A673 (cell line): ENCODE measurements around the gene DNAAF6. TPM values are rescaled to one million over a fixed set of nuclear protein-coding genes. Genes with fewer than 3 reads are reported as not detected.

Source experiments
- BruUV-seq: library from RNA; stranded (reverse); fragments of 400-500 nt; replicated peaks from 2 replicates; lab custom pipeline; 2021; lab: Mats Ljungman, UMichigan
- CTCF ChIA-PET: fragments of 300-600 bp; sonication (Branson Sonifier 250); formaldehyde crosslinking; loops from one replicate; lab custom pipeline; 2022; ENCODE audit warnings: antibody characterized with exemption; lab: Charles Lee
- POLR2A ChIA-PET: fragments of 300-600 bp; sonication (Branson Sonifier 250); formaldehyde crosslinking; loops from one replicate; lab custom pipeline; 2022; ENCODE audit warnings: antibody characterized with exemption; ENCODE audit not compliant: low non-redundant PET; lab: Charles Lee
- DNase-seq: peaks from one replicate; pipeline ENCODE4 v3.0.0-alpha.2; 2015; ENCODE audit warnings: low spot score
- H3K27ac ChIP-seq: fragments of 200-600 bp; sonication (generic); 2 replicates; pipeline ENCODE4 v1.5.1; 2016; ENCODE audit warnings: mixed run types, low read depth, mild to moderate bottlenecking, mixed read lengths, antibody characterized with exemption, low read length; ENCODE audit not compliant: poor library complexity, severe bottlenecking
- H3K27me3 ChIP-seq: fragments of 200-600 bp; sonication (generic); replicated peaks from 2 replicates; pipeline ENCODE4 v1.6.1; 2017; ENCODE audit warnings: mixed run types, low read depth, mild to moderate bottlenecking, mixed read lengths, antibody characterized with exemption, low read length; ENCODE audit not compliant: insufficient read depth, poor library complexity
- H3K36me3 ChIP-seq: fragments of 200-600 bp; sonication (generic); 2 replicates; pipeline ENCODE4 v1.6.1; 2016; ENCODE audit warnings: mixed run types, mild to moderate bottlenecking, mixed read lengths, antibody characterized with exemption, low read length; ENCODE audit not compliant: insufficient read depth, poor library complexity, severe bottlenecking
- H3K4me1 ChIP-seq: fragments of 200-600 bp; sonication (generic); 2 replicates; pipeline ENCODE4 v1.6.1; 2017; ENCODE audit warnings: mixed run types, mild to moderate bottlenecking, mixed read lengths, antibody characterized with exemption, low read length; ENCODE audit not compliant: insufficient read depth, poor library complexity, severe bottlenecking
- H3K4me3 ChIP-seq: fragments of 200-600 bp; sonication (generic); 2 replicates; pipeline ENCODE4 v1.5.1; 2016; ENCODE audit warnings: low read depth, mixed run types, mild to moderate bottlenecking, mixed read lengths, low read length; ENCODE audit not compliant: poor library complexity, severe bottlenecking
- H3K9me3 ChIP-seq: fragments of 200-600 bp; sonication (generic); 2 replicates; pipeline ENCODE4 v1.6.1; 2016; ENCODE audit warnings: mixed run types, low read depth, mild to moderate bottlenecking, mixed read lengths, antibody characterized with exemption, low read length; ENCODE audit not compliant: poor library complexity, severe bottlenecking
- EZH2 ChIP-seq: fragments of 200-600 bp; sonication (generic); IDR thresholded peaks from 2 replicates; pipeline ENCODE4 v1.6.1; 2017; ENCODE audit warnings: borderline replicate concordance, low read depth, mild to moderate bottlenecking, mixed read lengths, antibody characterized with exemption, low read length; ENCODE audit not compliant: poor library complexity, severe bottlenecking
- intact Hi-C: fragments of 100-400 bp; cut with micrococcal nuclease; formaldehyde crosslinking; loops from one replicate; pipeline ENCODE4 v1.10.0; 2022; ENCODE audit not compliant: unreplicated experiment
- total RNA-seq: library from RNA; stranded (reverse); gene quantifications from 2 replicates; pipeline ENCODE4 v1.2.3, GENCODE V29; 2021
- TF ChIP-seq, protein P1 (sequence below): fragments of 300-800, 200-600 bp; sonication (generic); conservative IDR thresholded peaks from 2 replicates; pipeline ENCODE4 v1.5.1; 2017; ENCODE audit warnings: low read depth, mild to moderate bottlenecking, antibody characterized with exemption, low read length, moderate library complexity, mixed read lengths

Gene DNAAF6
- total RNA-seq, 1 experiment from 2014 or later, result not detected

DNA sequence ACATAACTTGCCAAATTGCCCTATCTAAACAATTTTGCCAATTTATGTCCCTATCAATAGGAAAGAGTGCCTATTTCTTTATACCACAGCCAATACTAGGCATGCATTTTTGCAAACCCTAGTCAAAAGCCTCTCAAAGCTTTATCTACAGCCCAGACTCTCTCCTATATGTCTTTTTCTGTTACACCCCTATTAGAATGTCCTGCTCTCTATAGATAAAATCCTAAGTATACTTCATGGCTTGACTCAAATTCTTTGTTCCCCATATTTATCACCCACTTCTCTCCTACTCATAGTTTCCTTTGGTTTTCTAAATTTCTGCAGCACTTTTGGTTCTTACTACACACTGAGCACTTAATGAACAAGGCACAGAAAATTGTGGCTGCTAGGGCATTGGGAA, 38.2 kb upstream of the DNAAF6 start:
- Histone ChIP-seq H3K9me3 (no peaks in the 10 kb centered on the region), H3K27me3 (no peaks in the 10 kb centered on the region), H3K27ac (no peak overlapping the region), H3K4me3 (no peak overlapping the region), H3K4me1 (no peaks in the 10 kb centered on the region), H3K36me3 (no peaks in the 10 kb centered on the region)
- no peak for TF ChIP-seq EZH2
- TF ChIP-seq, protein P1, sequence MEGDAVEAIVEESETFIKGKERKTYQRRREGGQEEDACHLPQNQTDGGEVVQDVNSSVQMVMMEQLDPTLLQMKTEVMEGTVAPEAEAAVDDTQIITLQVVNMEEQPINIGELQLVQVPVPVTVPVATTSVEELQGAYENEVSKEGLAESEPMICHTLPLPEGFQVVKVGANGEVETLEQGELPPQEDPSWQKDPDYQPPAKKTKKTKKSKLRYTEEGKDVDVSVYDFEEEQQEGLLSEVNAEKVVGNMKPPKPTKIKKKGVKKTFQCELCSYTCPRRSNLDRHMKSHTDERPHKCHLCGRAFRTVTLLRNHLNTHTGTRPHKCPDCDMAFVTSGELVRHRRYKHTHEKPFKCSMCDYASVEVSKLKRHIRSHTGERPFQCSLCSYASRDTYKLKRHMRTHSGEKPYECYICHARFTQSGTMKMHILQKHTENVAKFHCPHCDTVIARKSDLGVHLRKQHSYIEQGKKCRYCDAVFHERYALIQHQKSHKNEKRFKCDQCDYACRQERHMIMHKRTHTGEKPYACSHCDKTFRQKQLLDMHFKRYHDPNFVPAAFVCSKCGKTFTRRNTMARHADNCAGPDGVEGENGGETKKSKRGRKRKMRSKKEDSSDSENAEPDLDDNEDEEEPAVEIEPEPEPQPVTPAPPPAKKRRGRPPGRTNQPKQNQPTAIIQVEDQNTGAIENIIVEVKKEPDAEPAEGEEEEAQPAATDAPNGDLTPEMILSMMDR, result no peak
- intact Hi-C loops, result no loop called here
- ChIA-PET POLR2A (no interaction called here), CTCF (no interaction called here)
- BruUV-seq, result no TSS peak
- no peak for DNase-seq

DNA sequence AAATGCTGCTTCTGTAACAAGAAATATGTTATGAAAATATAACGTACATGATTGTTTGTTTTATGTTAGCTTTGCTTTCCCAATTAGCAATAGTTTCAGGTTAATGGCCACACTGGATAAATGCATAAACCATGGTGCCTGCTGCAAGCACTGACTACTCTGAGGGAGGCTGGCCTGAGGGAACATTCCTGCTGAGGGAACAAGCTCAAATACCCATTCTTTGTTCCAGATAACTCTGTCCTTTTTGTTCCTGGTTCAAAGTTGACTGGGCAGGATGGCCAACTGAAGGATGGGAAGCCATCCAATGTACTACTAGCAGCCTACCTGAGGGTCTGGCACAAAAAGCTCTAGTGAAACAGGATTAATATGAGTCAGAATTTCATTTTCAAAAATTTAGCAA, 37.7 kb upstream of the DNAAF6 start:
- Histone ChIP-seq H3K36me3 (no peaks in the 10 kb centered on the region), H3K27me3 (no peaks in the 10 kb centered on the region), H3K27ac (no peak overlapping the region), H3K9me3 (no peaks in the 10 kb centered on the region), H3K4me1 (no peaks in the 10 kb centered on the region), H3K4me3 (no peak overlapping the region)
- POLR2A ChIA-PET, result no interaction called here
- TF ChIP-seq, protein P1, result no peak
- no peak for TF ChIP-seq EZH2
- no peak for DNase-seq
- no TSS peak for BruUV-seq
- intact Hi-C loops, result no loop called here
- CTCF ChIA-PET, result no interaction called here

DNA sequence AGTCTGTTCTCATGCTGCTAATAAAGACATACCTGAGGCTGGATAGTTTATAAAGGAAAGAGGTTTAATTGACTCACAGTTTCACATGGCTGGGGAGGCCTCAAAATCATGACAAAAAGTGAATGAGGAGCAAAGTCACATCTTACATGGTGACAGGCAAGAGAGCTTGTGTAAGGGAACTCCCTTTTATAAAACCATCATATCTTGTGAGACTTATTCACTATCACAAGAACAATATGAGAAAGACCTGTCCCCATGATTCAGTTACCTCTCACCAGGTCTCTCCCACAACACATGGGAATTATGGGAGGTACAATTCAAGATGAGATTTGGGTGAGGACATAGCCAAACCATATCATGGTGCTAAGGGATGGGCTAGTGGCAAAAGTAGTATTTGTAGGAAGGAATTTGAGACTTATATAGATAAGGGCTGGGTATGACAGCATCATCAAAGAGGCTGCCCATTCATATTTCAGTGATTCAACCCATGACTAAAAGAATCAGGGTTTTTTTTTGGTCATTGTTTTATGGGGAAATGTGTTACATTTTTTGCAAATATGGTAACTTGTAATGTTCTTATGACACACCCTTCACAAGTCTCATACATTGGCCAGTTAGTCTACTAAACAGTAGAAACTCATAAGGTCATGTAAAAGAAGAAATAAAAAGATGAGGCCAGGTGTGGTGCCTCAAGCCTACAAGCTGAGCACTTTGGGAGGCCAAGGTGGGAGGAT, 34.9 kb upstream of the DNAAF6 start:
- no peak overlapping the region for H3K4me3 ChIP-seq
- H3K27me3 ChIP-seq, result no peaks in the 10 kb centered on the region
- POLR2A ChIA-PET, result no interaction called here
- no peaks in the 10 kb centered on the region for H3K36me3 ChIP-seq
- DNase-seq, result no peak
- no peaks in the 10 kb centered on the region for H3K9me3 ChIP-seq
- CTCF ChIA-PET, result no interaction called here
- no peak for TF ChIP-seq EZH2
- TF ChIP-seq, protein P1, result no peak
- no TSS peak for BruUV-seq
- no peak overlapping the region for H3K27ac ChIP-seq
- no peaks in the 10 kb centered on the region for H3K4me1 ChIP-seq
- intact Hi-C loops, result no loop called here
